ENCODE data around the gene VWA3B.

GRCh38 chr2:98341241-98341640 lies 254.3 kb downstream of the VWA3B start:
- TF ChIP-seq CTCF (conservative IDR thresholded peaks at IDR 0.05; ENCODE audit: low read depth, low read length) (no peak), RAD21 (IDR thresholded peaks at IDR 0.05; ENCODE audit: low read length) (no peak), MAFK (IDR thresholded peaks at IDR 0.05; ENCODE audit: low read depth, low read length) (no peak), POLR2A (IDR thresholded peaks at IDR 0.05; ENCODE audit: low read depth, low read length) (no peak), ELK1 (IDR thresholded peaks at IDR 0.05; ENCODE audit: borderline replicate concordance, low read depth, low read length) (no peak), NFE2L2 (IDR thresholded peaks at IDR 0.05; ENCODE audit: low read depth, low read length) (no peak), CEBPB (IDR thresholded peaks at IDR 0.05; ENCODE audit: low read depth, low read length) (no peak)

Measured in IMR-90 (cell line).